ENCODE results near the gene TNXB.

The TNXB gene

DNA sequence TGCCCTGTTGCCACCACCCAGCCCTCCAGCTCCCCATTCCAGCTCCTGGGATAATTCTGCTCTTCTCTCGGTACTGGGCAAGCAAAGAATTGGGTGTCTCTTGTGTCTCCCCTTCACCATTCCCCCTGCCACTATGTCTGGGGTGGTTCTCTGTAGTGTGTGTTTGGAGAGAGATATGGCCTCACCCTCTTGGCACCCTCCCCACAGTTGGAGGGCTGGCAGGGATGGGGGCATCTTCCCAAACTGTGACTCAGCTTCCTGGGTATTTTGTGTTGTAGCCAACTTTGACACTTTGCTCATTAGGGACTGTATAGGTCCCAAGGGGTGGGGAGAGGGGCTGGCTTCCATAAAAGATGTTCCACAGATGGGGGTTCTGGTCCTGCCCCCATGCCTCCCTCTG is 1.7 kb downstream of the TNXB start:
- TF ChIP-seq, protein P1, sequence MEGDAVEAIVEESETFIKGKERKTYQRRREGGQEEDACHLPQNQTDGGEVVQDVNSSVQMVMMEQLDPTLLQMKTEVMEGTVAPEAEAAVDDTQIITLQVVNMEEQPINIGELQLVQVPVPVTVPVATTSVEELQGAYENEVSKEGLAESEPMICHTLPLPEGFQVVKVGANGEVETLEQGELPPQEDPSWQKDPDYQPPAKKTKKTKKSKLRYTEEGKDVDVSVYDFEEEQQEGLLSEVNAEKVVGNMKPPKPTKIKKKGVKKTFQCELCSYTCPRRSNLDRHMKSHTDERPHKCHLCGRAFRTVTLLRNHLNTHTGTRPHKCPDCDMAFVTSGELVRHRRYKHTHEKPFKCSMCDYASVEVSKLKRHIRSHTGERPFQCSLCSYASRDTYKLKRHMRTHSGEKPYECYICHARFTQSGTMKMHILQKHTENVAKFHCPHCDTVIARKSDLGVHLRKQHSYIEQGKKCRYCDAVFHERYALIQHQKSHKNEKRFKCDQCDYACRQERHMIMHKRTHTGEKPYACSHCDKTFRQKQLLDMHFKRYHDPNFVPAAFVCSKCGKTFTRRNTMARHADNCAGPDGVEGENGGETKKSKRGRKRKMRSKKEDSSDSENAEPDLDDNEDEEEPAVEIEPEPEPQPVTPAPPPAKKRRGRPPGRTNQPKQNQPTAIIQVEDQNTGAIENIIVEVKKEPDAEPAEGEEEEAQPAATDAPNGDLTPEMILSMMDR (IDR thresholded peaks at IDR 0.05): no peak

DNA sequence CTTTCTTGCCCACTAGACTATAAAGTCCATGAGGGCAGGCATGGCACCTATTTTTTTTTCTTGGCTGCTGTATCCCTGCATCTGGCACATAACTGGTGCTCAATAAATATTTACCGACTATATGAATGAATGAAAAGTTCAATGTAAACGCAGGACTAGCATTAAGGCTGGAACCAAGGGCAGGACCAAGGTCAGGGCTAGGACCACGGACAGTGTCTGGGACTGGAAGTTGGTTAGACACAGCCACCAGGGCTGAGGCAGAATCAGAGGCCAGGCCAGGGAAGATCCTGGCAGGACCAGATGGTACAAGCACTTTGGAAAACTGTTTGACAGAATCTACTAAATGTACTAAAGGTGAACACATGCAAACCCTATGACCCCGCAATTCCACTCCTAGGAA is 3.7 kb downstream of the TNXB start:
- TF ChIP-seq, protein P1 (IDR thresholded peaks at IDR 0.05): no peak

- TF ChIP-seq, protein P1 (IDR thresholded peaks at IDR 0.05): no peak
Measured at GRCh38 chr6:32102255-32102654, 6.9 kb downstream of the TNXB start.

DNA sequence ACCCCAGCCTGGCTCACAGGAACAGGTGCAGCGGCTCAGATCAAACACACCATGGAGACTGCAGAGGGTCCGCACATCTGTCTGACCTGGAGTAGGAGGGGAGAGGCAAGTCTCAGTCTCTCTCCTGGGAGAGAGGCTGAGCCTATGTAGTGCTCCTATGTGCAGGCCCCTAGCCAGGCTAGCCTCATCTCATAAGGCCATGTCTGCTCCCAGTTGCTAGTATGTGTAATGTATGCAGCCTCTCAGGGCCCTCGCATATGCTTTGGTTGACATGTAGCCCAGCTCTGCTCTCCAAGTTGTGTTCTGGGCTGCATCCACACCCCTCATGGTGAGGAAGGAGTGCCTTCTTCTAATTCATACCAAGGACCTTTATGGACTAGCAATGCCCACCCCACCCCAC is 11.8 kb downstream of the TNXB start:
- TF ChIP-seq, protein P1 (IDR thresholded peaks at IDR 0.05): no peak

DNA sequence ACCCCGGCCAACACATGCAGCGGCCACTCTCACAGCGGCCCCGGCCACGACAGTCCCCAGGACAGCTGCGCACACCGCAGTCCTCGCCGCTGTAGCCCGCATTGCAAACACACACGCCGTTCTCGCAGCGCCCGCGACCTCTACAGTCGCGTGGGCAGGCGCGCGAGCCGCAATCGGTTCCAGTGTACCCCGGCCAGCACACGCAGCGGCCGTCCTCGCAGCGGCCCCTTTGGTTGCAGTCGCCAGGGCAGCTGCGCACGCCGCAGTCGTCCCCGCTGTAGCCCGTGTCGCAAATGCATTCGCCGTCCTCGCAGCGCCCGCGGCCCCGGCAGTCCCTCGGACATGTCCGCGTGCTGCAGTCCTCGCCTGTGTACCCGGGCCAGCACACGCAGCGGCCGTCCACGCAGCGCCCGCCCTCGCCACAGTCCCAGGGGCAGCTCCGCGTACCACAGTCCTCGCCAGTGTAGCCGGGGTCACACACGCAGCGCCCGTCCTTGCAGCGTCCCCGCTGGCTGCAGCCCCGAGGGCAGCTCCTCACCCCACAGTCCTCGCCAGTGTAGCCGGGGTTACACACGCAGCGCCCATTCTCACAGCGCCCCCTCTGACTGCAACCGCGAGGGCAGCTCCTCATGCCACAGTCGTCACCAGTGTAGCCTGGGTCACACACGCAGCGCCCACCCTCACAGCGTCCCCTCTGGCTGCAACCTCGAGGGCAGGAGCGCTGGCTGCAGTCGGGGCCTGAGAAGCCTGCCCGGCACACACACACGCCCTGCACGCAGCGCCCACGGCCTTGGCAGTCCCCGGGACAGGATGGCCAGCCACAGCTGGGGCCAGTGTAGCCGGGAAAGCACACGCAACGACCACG is 12.5 kb downstream of the TNXB start:
- TF ChIP-seq, protein P1 (IDR thresholded peaks at IDR 0.05): no peak

DNA sequence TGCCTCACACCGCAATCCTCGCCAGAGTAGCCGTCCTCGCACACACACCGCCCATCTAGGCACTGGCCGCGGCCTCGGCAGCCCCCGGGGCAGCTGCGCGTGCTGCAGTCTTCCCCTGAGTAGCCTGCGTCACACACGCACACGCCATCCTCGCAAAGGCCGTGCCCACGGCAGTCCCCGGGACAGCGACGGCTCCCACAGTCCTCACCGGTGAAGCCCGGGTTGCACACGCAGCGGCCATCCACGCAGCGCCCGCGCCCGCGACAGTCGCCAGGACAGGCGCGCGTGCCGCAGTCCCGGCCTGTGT is 13.1 kb downstream of the TNXB start:
- TF ChIP-seq, protein P1 (IDR thresholded peaks at IDR 0.05): no peak

DNA sequence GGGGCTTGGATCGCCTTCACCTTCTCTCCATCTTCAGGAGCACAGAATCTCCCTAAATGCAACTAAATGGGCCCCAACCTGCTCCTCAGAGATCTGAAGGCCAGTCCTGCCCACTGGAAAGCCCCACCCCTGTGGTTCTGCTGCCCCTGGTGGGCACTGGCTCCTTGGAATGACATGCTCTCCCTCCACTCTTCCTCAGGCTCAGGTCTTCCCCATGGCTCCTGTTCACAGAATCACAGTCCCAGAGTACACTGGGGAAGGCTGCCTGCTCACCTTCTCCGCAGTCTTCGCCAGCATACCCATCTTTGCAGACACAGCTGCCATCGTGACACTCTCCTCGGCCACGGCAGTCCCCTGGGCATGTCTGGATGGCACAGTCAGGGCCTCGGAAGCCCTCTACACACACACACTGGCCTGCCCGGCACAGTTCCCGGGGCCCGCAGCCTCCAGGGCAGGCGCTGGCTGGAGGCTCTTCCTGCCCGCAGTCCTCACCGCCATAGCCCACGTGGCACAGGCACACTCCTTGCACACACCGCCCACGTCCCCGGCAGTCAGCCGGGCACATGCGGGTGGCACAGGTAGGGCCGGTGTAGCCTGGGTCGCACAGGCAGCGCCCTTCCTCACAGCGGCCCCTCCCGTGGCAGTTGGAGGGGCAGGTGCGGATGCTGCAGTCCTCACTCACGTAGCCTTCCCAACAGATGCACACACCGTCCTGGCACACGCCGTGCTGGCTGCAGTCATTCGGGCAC is 13.6 kb downstream of the TNXB start:
- TF ChIP-seq, protein P1 (IDR thresholded peaks at IDR 0.05): no peak
